Aorta (tissue), 5 donors: ENCODE data around the gene BACH2. TPM values are rescaled to one million over a fixed set of nuclear protein-coding genes. Genes with fewer than 3 reads are reported as not detected.
"Not testable (repeated sequence)": the region's sequence is repeated elsewhere in the genome, so short reads cannot be mapped to it uniquely, and the experiment has no call there.

Source experiments
- ATAC-seq: fragments of 200-7000 bp; cut with Tn5 transposase; one replicate; pipeline ENCODE4 v1.9.1; 2022; ENCODE audit warnings: moderate library complexity; ENCODE audit not compliant: low FRiP score
- DNase-seq, 2 donors: peaks; one replicate each; pipeline ENCODE4 v3.0.0-alpha.2; 2020
- H3K27ac ChIP-seq, 2 donors: one replicate each; pipeline ENCODE4 v1.5.1; 2013; ENCODE audit warnings: low read length in 2 of 2, mild to moderate bottlenecking in 2 of 2, moderate library complexity in 2 of 2, control low read depth in 1 of 2, inconsistent platforms in 1 of 2, low read depth in 1 of 2
- H3K27me3 ChIP-seq, 2 donors: one replicate each; pipeline ENCODE4 v1.6.1; 2013; ENCODE audit warnings: control low read depth in 1 of 2, low read length in 1 of 2, mild to moderate bottlenecking in 1 of 2, moderate library complexity in 1 of 2; ENCODE audit not compliant: insufficient read depth in 2 of 2, control insufficient read depth in 1 of 2
- H3K36me3 ChIP-seq, 2 donors: one replicate each; pipeline ENCODE4 v1.6.1; 2013; ENCODE audit warnings: control low read depth in 1 of 2, low read length in 1 of 2, mild to moderate bottlenecking in 1 of 2; ENCODE audit not compliant: insufficient read depth in 2 of 2, control insufficient read depth in 1 of 2
- H3K4me1 ChIP-seq, 2 donors: one replicate each; pipeline ENCODE4 v1.6.1; 2013; ENCODE audit warnings: low read length in 2 of 2, control low read depth in 1 of 2, mild to moderate bottlenecking in 1 of 2, moderate library complexity in 1 of 2; ENCODE audit not compliant: insufficient read depth in 2 of 2, control insufficient read depth in 1 of 2
- H3K4me3 ChIP-seq, 2 donors: one replicate each; pipeline ENCODE4 v1.5.1; 2013; ENCODE audit warnings: low read length in 2 of 2, control low read depth in 1 of 2, mild to moderate bottlenecking in 1 of 2
- H3K9me3 ChIP-seq: one replicate; pipeline ENCODE4 v1.6.1; 2013; ENCODE audit warnings: mild to moderate bottlenecking, low read length; ENCODE audit not compliant: control insufficient read depth
- WGBS, 2 donors: extraction: QIAGEN DNeasy Blood & Tissue Kit; methylation state at CpG; one replicate each; pipeline ENCODE4 v1.1.7; 2013; 5-methylcytosine and 5-hydroxymethylcytosine counted together
- intact Hi-C, 2 donors: fragments of 100-400 bp; cut with DNase I; formaldehyde crosslinking; loops; one replicate each; pipeline versions ENCODE4 v1.14.2 to v1.15.0; 2022
- polyA plus RNA-seq, 2 donors: library from polyadenylated mRNA; stranded (reverse); fragments of 200-250 nt; gene quantifications; one replicate each; pipeline ENCODE4 v1.2.3, GENCODE V29; 2013
- total RNA-seq, 2 donors: library from RNA; stranded (reverse); fragmentation: NEBNext Ultra II Directional; extraction: Animal tissue kit (Norgen Biotek cat#: 25700); gene quantifications; one replicate each; pipeline ENCODE4 v1.2.1, GENCODE V29; 2021
- donor health status: healthy with polysubstance abuse.
- donor health status: Bipolar disorder and iron deficiency.
- donor health status: DM: no; HTN: no; CAD: no.
- donor health status: DM: no; HTN: no; CAD: no.
- donor health status: DM: yes; HTN: yes; CAD: no.

BACH2 gene
- total and polyA plus RNA-seq, 4 donors: 0.36 to 22.2 (median 6.1) TPM

DNA sequence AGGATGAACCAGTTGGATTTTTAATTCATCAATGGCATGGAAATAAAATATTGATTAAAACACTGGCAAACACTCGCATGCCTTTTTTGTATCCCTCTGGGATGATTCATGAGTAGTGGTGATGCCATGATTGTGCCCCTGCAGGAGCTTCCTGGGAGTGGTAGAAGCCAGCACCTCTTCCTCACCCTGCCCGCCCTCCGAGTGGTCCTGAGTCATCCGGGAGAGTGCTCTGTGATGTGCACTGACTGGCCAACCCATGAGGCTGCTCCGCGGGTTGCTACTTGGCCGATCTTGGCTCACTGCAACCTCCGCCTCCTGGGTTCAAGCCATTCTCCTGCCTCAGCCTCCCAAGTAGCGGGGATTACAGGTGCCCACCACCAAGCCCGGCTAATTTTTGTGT is 375.0 kb downstream of the BACH2 start:
- Histone ChIP-seq H3K36me3 (no peaks in the 10 kb centered on the region), H3K27me3 (no peaks in the 10 kb centered on the region), H3K4me3 (no peak overlapping the region), H3K4me1 (no peaks in the 10 kb centered on the region), H3K9me3 (peaks cover 1% of the 10 kb centered on the region), H3K27ac (no peak overlapping the region)
- WGBS, 2 donors: 93 to 96% methylated on average over 10 of the region's 10 CpGs
- ATAC-seq (no peak), DNase-seq (no peak)
- intact Hi-C loops: no loop called here

DNA sequence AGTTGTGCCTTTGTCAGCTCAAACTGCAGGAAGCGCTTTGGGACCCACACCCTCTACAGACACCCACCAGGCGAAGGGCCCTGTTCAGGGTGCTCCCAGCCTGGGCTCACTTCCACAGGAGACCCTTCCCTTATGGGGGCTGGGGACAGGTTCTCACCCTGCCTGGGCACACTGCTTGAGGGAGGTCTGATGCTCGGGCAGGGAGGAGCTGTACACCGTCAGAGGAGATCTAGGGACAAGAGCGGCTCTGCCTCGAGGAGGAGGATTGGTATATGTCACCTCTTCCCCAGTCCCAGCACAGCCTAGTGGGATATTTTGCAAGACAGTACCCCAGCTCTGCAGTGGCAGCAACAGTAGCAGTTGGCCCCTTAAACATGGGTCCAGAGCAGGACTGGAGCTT is 375.4 kb downstream of the BACH2 start:
- intact Hi-C loops: no loop called here
- DNase-seq (no peak), ATAC-seq (no peak)
- 75 to 78% methylated on average over 6 of the region's 6 CpGs for WGBS, 2 donors
- no peaks in the 10 kb centered on the region for H3K4me1 ChIP-seq
- no peaks in the 10 kb centered on the region for H3K36me3 ChIP-seq
- no peak overlapping the region for H3K27ac ChIP-seq
- no peak overlapping the region for H3K4me3 ChIP-seq
- peaks cover 1% of the 10 kb centered on the region for H3K9me3 ChIP-seq
- H3K27me3 ChIP-seq: no peaks in the 10 kb centered on the region

DNA sequence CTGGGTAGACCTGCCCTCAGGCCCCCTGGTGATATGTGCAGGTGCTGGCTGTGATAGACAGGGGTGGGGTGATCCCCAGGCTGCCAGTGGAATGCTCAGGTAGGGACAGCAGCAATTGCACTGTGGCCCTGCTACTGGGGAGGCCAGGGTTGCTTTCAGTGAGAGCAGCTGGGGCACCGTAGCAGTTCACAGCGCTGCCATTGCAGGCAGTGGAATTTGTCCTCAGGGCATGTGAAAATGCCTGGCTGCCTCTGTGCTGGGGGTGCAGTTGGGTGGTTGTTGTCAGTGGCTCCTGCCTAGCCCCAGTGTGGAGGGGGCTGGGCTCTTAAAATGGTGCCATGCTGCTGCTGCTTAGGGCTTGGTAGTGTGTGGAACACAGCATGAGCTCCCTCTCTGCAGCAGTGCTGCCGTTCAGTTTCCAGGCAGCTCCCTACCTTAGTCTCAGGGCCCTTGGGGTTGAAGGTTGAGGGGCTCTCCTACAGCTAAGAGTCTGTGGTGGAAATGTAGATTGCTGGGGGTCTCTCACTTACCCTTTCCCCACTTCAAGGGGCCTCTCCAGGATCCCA is 378.8 kb downstream of the BACH2 start:
- H3K4me3 ChIP-seq: no peak overlapping the region
- peaks cover 4% of the 10 kb centered on the region for H3K9me3 ChIP-seq
- intact Hi-C loops: no loop called here
- no peaks in the 10 kb centered on the region for H3K36me3 ChIP-seq
- ATAC-seq (peak; percentile 36), DNase-seq (no peak)
- H3K27ac ChIP-seq: no peak overlapping the region
- 70 to 80% methylated on average over 3 of the region's 3 CpGs for WGBS, 2 donors
- no peaks in the 10 kb centered on the region for H3K4me1 ChIP-seq
- H3K27me3 ChIP-seq: no peaks in the 10 kb centered on the region

DNA sequence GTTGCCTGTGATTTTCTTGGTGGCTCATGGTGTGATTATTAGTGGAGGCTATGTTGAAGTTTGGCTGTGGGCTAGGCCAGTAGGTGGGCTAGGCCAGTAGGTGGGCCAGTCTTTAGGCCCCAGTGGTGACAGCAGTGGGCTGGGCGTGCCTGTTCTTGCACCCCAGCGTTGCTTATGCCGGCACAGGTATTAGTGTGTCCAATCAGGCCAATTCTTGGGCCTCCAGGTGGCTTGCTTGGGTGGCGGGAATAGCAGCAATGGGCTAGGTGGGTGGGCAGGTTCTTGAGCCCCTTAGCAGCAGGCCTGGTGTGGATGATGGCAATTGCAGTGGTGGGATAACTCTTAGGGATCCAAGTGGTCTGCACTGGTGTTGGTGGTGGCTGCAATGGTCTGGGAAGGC is 379.4 kb downstream of the BACH2 start:
- no peaks in the 10 kb centered on the region for H3K27me3 ChIP-seq
- peaks cover 4% of the 10 kb centered on the region for H3K9me3 ChIP-seq
- intact Hi-C loops: no loop called here
- no peaks in the 10 kb centered on the region for H3K36me3 ChIP-seq
- no peak overlapping the region for H3K27ac ChIP-seq
- DNase-seq: no peak
- no peak overlapping the region for H3K4me3 ChIP-seq
- WGBS, 2 donors: 93 to 94% methylated on average over 4 of the region's 4 CpGs
- no peak for ATAC-seq
- H3K4me1 ChIP-seq: no peaks in the 10 kb centered on the region

DNA sequence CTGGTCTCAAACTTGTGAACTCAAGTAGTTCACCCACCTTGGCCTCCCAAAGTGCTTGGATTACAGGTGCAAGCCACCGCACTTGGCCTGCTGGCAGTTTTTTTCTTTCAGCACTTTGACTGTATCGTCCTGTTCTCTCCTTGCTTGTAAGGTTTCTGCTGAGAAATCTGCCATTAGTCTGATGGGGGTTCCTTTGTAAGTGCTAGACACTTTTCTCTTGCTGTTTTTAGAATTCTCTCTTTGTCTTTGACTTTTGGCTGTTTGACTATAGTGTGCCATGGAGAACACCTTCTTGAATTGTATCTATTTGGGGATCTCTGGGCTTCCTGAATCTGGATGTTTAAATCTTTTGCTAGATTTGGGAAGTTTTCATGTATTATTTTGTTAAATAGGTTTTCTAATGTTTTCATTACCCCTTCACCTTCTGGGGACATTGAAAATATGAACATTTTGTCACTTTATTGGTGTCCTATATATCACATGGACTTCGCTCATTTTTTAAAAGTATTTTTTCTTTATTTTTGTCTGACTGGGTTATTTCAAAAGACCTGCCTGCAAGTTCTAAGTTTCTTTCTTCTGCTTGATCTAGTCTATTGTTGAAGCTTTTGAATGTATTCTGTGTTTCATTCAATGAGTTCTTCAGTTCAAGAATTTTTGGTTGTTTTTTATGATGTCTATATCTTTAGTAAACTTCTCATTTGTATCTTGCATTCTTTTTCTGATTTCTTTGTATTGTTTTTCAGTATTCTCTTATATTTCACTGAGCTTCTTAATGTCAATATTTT is 380.3 kb downstream of the BACH2 start:
- 83 to 96% methylated on average over 3 of the region's 3 CpGs for WGBS, 2 donors
- no peak for ATAC-seq
- Histone ChIP-seq H3K27ac (no peak overlapping the region), H3K27me3 (peaks cover 0 to 2% of the 10 kb centered on the region in 2 donors), H3K36me3 (no peaks in the 10 kb centered on the region), H3K4me3 (no peak overlapping the region), H3K4me1 (no peaks in the 10 kb centered on the region), H3K9me3 (peaks cover 4% of the 10 kb centered on the region)
- intact Hi-C loops: no loop called here
- DNase-seq: no peak

DNA sequence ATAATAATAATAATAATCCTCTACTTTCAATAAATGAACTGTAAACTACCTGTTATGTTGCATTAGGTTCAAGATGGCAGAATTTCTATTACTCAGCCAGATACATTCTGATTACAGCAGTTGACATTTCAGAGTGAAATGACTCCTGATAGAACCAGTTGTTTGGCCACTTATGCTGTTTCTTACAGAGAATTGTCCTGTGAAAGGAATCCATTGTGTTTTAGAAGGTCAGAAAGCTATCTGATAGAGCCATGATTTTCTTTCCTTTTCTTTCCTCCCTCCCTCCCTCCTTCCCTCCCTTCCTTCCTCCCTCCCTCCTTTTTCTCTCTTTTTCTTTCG is 385.8 kb downstream of the BACH2 start:
- DNase-seq (no peak), ATAC-seq (no peak)
- Histone ChIP-seq H3K9me3 (peaks cover under 1% of the 10 kb centered on the region), H3K4me1 (no peaks in the 10 kb centered on the region), H3K27me3 (peaks cover 0 to 2% of the 10 kb centered on the region in 2 donors), H3K36me3 (no peaks in the 10 kb centered on the region), H3K4me3 (no peak overlapping the region), H3K27ac (no peak overlapping the region)
- intact Hi-C loops: no loop called here
- WGBS, 2 donors: 57 to 71% methylated on average over 1 of the region's 1 CpG

DNA sequence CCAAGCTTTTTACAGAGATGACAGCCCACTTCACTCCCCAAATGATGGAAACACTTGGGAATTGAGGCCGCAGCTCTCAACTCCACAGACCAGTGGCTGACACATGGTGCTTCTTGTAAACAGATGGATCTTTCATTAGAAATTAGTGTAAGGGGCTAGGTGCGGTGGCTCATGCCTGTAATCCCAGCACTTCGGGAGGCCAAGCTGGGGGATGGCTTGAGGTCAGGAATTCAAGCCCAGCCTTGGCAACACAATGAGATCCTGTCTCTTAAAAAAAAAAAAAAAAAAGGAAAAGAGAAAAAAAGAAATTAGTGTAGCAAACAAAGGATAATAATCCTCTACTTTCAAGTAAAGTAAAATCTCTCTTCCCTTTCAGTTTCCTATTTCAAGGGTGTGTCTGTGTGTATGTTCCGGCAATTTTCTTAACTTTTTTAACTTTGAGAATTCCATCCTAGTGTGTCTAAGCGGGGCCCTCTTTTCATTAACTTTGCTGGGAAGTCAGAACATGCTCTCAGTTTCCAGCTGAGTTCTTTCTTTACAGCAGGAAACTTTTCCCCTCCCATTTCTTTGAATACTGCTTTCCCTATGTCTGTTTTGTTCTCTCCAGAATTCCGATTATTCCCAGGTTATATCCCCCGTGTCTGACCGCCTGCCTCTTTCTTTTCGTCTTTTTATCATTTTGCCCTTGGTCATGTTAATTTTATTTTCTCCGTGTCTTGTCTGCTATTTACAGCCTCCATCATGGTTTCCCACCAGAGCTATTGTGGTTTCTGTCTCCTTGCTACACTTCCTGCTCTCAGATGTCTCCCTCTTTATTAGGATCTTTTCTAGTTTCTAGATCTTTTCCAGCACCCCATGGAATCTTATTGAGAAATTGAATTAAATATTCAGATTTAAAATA is 386.4 kb downstream of the BACH2 start:
- H3K9me3 ChIP-seq, DNase-seq, H3K4me3 ChIP-seq, H3K27me3 ChIP-seq, H3K36me3 ChIP-seq, ATAC-seq, H3K27ac ChIP-seq, intact Hi-C loops, H3K4me1 ChIP-seq: not testable (repeated sequence)
- WGBS, 2 donors: 66 to 83% methylated on average over 10 of the region's 10 CpGs

DNA sequence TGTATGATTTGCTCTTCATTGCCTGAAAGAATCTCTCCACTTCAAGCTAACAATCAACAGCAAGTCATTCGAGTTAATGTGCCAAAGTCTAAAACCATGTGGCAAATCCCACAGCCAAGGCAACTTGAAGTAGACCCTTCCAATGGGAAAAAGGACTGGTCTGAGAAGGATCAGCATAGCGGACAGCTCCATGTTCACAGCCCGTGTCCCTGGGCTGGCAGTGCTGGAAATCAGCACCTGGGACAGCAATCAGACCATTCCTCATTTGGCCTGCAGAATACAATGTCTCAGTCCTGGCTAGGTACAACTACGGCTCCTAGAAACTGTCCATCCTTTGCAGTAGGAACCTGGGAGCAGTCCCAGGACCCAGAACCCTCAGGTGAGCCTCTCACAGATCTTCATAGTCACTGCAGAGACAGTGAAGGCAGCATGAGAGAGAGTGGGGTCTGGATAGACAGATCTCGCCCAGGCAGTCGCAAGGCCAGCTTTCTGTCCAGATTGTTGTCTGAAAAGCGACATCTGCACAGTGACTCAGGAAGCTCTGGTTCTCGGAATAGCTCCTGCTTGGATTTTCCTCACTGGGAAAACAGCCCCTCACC is 401.3 kb downstream of the BACH2 start:
- 39% methylated on average over 8 of the region's 8 CpGs for WGBS, 2 donors
- Histone ChIP-seq H3K27ac (no peak overlapping the region), H3K36me3 (no peaks in the 10 kb centered on the region), H3K27me3 (peaks cover 0 to 2% of the 10 kb centered on the region in 2 donors), H3K4me1 (no peaks in the 10 kb centered on the region), H3K9me3 (peaks cover 2% of the 10 kb centered on the region), H3K4me3 (no peak overlapping the region)
- intact Hi-C loops: no loop called here
- DNase-seq (no peak), ATAC-seq (no peak)
